GM12878 (cell line): Measurements from ENCODE around the gene FAM53B. TPM values are rescaled to one million over a fixed set of nuclear protein-coding genes. Genes with fewer than 3 reads are reported as not detected.

Source experiments
- BCL3 ChIP-seq: IDR thresholded peaks from 2 replicates; pipeline ENCODE4 v1.6.1; 2011; ENCODE audit warnings: borderline replicate concordance, low read depth, mild to moderate bottlenecking, moderate library complexity, low read length; ENCODE audit not compliant: insufficient read depth, poor library complexity, severe bottlenecking
- CBX5 ChIP-seq: sonication (generic); IDR thresholded peaks from 2 replicates; pipeline ENCODE4 v1.6.1; 2016; ENCODE audit warnings: low read depth, moderate library complexity, mild to moderate bottlenecking, inconsistent platforms
- ESRRA ChIP-seq: IDR thresholded peaks from 2 replicates; pipeline ENCODE4 v1.6.1; 2012; ENCODE audit warnings: mild to moderate bottlenecking, low read length, improper control_type of control experiment
- FOS ChIP-seq: IDR thresholded peaks from 3 replicates; pipeline ENCODE4 v1.6.1; 2011; ENCODE audit warnings: borderline replicate concordance; ENCODE audit not compliant: insufficient read length; ENCODE audit errors: extremely low read depth
- HDAC2 ChIP-seq: fragments of 200-600 bp; sonication (generic); IDR thresholded peaks from 2 replicates; pipeline ENCODE4 v1.6.1; 2017
- HDGF ChIP-seq: fragments of 450-650 bp; IDR thresholded peaks from 2 replicates; pipeline ENCODE4 v1.6.1; 2016; ENCODE audit warnings: antibody characterized with exemption
- IRF3 ChIP-seq: fragments of 450-650 bp; IDR thresholded peaks from 2 replicates; pipeline ENCODE4 v1.6.1; 2014; ENCODE audit warnings: mild to moderate bottlenecking
- NFIC ChIP-seq: IDR thresholded peaks from 2 replicates; pipeline ENCODE4 v1.6.1; 2012; ENCODE audit warnings: low read depth, mild to moderate bottlenecking, inconsistent platforms, low read length, moderate library complexity
- NKRF ChIP-seq: fragments of 450-650 bp; conservative IDR thresholded peaks from 2 replicates; pipeline ENCODE4 v1.6.1; 2017; ENCODE audit warnings: mild to moderate bottlenecking, moderate library complexity
- NRF1 ChIP-seq: conservative IDR thresholded peaks from 2 replicates; pipeline ENCODE4 v1.6.1; 2011; ENCODE audit warnings: mild to moderate bottlenecking, low read depth, low read length, improper control_type of control experiment
- POLR2A ChIP-seq: IDR thresholded peaks from 2 replicates; pipeline ENCODE4 v1.6.1; 2011; ENCODE audit warnings: low read depth, mild to moderate bottlenecking, low read length
- RB1 ChIP-seq: fragments of 450-650 bp; formaldehyde crosslinking; IDR thresholded peaks from 2 replicates; pipeline ENCODE4 v1.6.1; 2017; ENCODE audit warnings: mild to moderate bottlenecking, borderline replicate concordance
- RCOR1 ChIP-seq: conservative IDR thresholded peaks from 2 replicates; pipeline ENCODE4 v1.6.1; 2012; ENCODE audit warnings: low read depth, low read length, improper control_type of control experiment
- SMAD1 ChIP-seq: fragments of 450-650 bp; IDR thresholded peaks from 2 replicates; pipeline ENCODE4 v1.6.1; 2018; ENCODE audit warnings: mild to moderate bottlenecking, low read depth; ENCODE audit not compliant: partially characterized antibody
- TAF1 ChIP-seq: IDR thresholded peaks from 2 replicates; pipeline ENCODE4 v1.6.1; 2011; ENCODE audit warnings: mild to moderate bottlenecking, low read depth, low read length, borderline replicate concordance
- WRNIP1 ChIP-seq: IDR thresholded peaks from 2 replicates; pipeline ENCODE4 v1.6.1; 2011; ENCODE audit warnings: low read depth, low read length, improper control_type of control experiment, borderline replicate concordance
- ZBTB11 ChIP-seq: fragments of 450-650 bp; formaldehyde crosslinking; IDR thresholded peaks from 2 replicates; pipeline ENCODE4 v1.5.0; 2022; ENCODE audit warnings: mild to moderate bottlenecking, missing genetic modification characterization
- ZNF622 ChIP-seq: fragments of 450-650 bp; IDR thresholded peaks from 2 replicates; pipeline ENCODE4 v1.6.1; 2017; ENCODE audit warnings: mild to moderate bottlenecking, inconsistent platforms
- polyA plus RNA-seq, 11 experiments: library from polyadenylated mRNA; depleted of rRNA in 4 of 11; unstranded in 6 of 11; stranded (reverse) in 5 of 11; fragments of >200 nt; fragmentation: Nextera tagmentation in 4 of 11; fragmentation: Illumina TruSeq in 1 of 11; extraction: Ambion mirVana in 4 of 11; extraction: Trizol in 1 of 11; gene quantifications; 1 replicate in 1 of 11; 2 replicates in 10 of 11; pipeline versions ENCODE4 v1.2.1 to v1.2.3, GENCODE V29; 2011 to 2016; ENCODE audit warnings: inconsistent platforms in 2 of 11, missing spikeins in 2 of 11, low read depth in 1 of 11
- total RNA-seq, 4 experiments: library from RNA; depleted of rRNA in 3 of 4; stranded (reverse); fragments of >200 nt in 3 of 4; fragmentation: Illumina TruSeq in 1 of 4; extraction: Trizol in 1 of 4; gene quantifications; 2 replicates each; pipeline versions ENCODE4 v1.2.1 to v1.2.3, GENCODE V29; 2013 to 2021
- TF ChIP-seq, protein P1 (sequence below): fragments of 450-650 bp; IDR thresholded peaks from 2 replicates; pipeline ENCODE4 v1.6.1; 2017; ENCODE audit warnings: antibody characterized with exemption, mild to moderate bottlenecking, moderate library complexity

The FAM53B gene
- total and polyA plus RNA-seq, 10 of the 15 experiments (the other 5 are each of a cell fraction or from before 2014, with no cell fraction given): 0.05 to 26.3 (median 8.1) TPM

DNA sequence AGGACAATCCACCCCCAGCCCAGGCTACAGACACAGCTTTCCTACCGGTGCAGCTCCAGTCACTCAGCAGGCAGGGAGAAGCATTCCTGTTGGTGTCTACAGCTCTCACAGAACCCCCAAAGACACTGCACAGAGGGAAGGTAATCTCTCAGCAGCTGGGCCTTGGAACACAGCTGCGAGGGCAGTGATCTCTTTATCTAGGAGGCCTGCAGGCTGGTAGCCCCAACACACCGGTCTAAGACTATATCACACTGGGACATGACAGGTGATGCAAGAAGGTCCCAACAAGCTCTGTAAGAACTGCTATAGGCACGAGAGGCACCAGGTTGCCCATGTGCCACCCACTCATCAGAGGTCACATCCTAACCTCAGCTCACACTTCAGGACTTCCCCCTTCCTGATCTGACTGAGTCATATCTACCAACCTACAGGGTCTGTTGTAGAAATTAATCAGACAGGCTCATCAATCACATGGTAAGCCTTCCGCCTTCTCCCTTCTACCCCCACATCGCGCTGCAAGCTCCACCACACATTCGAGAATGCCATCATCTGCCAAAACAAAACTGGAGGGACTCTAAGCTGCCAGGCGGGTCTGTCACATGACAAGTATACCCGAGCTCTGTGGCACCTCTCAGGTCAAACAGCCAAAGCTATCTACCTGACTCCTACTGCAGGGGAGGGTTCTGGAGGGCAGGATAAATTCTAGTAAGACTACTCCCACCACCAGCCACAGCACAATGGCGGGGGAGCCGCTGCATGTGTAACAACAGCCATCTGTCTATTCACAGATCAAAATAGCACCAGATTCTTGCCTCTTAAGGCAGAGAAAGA, 26.1 kb downstream of the FAM53B start (continued):
- no peak for TF ChIP-seq NKRF
- no peak for TF ChIP-seq WRNIP1
- no peak for TF ChIP-seq IRF3
- TF ChIP-seq RCOR1: no peak
- TF ChIP-seq NRF1: no peak
- no peak for TF ChIP-seq CBX5
- TF ChIP-seq POLR2A: no peak
- TF ChIP-seq HDAC2: no peak; the same call in 1 of the 2 replicates
- TF ChIP-seq HDGF: peak; percentile 84
- TF ChIP-seq SMAD1: no peak
- no peak for TF ChIP-seq RB1
- no peak for TF ChIP-seq ESRRA
- TF ChIP-seq TAF1: no peak
- no peak for TF ChIP-seq ZBTB11 (CRISPR knock-in tag)
- TF ChIP-seq NFIC: peak; percentile 84
- TF ChIP-seq, protein P1, sequence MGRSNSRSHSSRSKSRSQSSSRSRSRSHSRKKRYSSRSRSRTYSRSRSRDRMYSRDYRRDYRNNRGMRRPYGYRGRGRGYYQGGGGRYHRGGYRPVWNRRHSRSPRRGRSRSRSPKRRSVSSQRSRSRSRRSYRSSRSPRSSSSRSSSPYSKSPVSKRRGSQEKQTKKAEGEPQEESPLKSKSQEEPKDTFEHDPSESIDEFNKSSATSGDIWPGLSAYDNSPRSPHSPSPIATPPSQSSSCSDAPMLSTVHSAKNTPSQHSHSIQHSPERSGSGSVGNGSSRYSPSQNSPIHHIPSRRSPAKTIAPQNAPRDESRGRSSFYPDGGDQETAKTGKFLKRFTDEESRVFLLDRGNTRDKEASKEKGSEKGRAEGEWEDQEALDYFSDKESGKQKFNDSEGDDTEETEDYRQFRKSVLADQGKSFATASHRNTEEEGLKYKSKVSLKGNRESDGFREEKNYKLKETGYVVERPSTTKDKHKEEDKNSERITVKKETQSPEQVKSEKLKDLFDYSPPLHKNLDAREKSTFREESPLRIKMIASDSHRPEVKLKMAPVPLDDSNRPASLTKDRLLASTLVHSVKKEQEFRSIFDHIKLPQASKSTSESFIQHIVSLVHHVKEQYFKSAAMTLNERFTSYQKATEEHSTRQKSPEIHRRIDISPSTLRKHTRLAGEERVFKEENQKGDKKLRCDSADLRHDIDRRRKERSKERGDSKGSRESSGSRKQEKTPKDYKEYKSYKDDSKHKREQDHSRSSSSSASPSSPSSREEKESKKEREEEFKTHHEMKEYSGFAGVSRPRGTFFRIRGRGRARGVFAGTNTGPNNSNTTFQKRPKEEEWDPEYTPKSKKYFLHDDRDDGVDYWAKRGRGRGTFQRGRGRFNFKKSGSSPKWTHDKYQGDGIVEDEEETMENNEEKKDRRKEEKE: no peak
- no peak for TF ChIP-seq ZNF622
- TF ChIP-seq FOS: no peak
- peak; percentile 88 for TF ChIP-seq BCL3
